Frontal cortex (tissue), 4 donors: ENCODE measurements around the gene PET100. TPM values are rescaled to one million over a fixed set of nuclear protein-coding genes. Genes with fewer than 3 reads are reported as not detected.
"Not testable (repeated sequence)": the region's sequence is repeated elsewhere in the genome, so short reads cannot be mapped to it uniquely, and the experiment has no call there.

ENCODE experiments used
- DNase-seq, 2 donors: peaks; one replicate each; pipeline ENCODE4 v3.0.0; 2012; ENCODE audit warnings: low spot score in 2 of 2
- FAIRE-seq: peaks from 2 replicates; lab custom pipeline; 2012; peaks lifted over from hg19 to GRCh38; lab: Jason Lieb, UNC
- total RNA-seq: library from RNA; depleted of rRNA; stranded (reverse); fragments of >200 nt; gene quantifications from one replicate; pipeline ENCODE4 v1.2.3, GENCODE V29; 2014
- donor health status: control.
- donor health status: control.
- donor health status: control.

PET100 gene
- total RNA-seq, 1 donor from 2014 or later, result 29.3 TPM

- DNase-seq (no peak), FAIRE-seq (no peak)
Measured at GRCh38 chr19:7631577-7631976, 2.0 kb downstream of the PET100 start.

DNA sequence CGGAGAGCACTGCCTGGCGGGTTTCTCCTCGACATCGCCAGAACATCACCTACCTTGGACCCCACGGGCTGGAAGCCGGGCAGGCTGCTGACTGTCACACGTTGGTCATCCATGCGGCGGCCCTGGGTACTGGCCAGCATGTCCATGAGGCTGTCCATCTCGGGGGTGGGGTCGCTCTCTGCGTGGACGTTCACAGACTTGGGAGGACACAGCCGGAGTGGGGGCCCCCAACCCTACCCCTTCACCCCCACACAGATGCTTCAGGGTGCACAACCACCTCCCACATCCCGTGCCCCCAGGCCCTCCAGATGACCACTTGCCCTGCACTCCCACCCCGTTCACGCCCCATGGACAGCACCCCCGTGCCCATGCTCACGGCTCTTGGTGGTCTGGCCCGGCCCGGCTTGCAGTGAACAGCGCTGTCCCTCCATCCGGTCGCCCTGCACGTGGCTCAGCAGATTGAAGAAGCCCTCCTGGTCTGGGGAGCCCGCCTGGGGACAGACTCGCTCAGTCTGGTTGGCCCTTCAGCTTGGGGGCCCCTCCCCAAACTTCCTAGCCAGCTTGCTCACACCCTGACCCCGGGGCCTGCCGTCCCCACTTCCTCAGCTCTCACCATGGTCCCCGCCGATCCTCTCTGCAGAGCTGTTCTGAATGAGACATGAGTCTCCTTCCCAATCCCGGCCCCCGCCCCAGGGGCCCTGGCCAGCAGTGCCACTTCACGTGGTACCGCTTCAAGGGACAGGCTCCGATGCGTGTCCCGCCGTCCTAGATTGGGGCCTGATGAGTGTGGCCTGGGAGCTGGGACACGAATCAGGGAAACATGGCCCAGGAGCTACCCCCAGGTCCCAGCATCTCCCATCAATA is 3.0 kb downstream of the PET100 start:
- DNase-seq, result no peak
- FAIRE-seq, result no peak

- DNase-seq (no peak), FAIRE-seq (no peak)
Measured at GRCh38 chr19:7633698-7634097, 4.1 kb downstream of the PET100 start, which contains the start of gene PCP2. PCP2 (minus strand) TSS chr19:7633719; CDS start chr19:7633457, 262 bp downstream.

GRCh38 chr19:7635670-7636069 is 6.1 kb downstream of the PET100 start:
- DNase-seq, result no peak
- no peak for FAIRE-seq

DNA sequence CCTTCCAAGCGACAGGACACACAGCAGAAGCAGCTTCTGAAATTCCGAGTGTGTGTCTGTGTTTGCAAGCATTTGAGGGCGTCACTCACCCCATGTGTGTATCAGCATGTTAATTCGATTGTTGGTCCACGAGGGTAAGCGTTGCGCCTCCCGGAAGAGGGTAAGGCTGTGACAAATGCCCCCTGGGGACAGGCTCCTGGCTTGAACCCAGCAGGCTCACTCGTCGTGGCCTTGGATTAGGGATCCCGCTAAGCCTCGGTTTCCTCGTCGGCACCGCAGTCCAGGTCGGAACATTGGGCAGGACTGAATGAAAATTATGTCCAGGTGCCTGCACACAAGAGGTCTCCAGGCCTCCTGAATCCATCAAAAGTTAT is 6.7 kb downstream of the PET100 start:
- DNase-seq (no peak), FAIRE-seq (no peak)

GRCh38 chr19:7636691-7637373 is 7.2 kb downstream of the PET100 start, which contains the start of gene STXBP2:
STXBP2 (plus strand) TSS chr19:7637110; CDS start chr19:7637150, 40 bp downstream.
- DNase-seq, result peak; percentile 68 to 70
- no peak for FAIRE-seq

GRCh38 chr19:7637374-7638256 is 8.0 kb downstream of the PET100 start:
- DNase-seq (no peak), FAIRE-seq (no peak)

GRCh38 chr19:7638802-7639465 is 9.3 kb downstream of the PET100 start:
- FAIRE-seq, result no peak
- DNase-seq, result no peak

DNA sequence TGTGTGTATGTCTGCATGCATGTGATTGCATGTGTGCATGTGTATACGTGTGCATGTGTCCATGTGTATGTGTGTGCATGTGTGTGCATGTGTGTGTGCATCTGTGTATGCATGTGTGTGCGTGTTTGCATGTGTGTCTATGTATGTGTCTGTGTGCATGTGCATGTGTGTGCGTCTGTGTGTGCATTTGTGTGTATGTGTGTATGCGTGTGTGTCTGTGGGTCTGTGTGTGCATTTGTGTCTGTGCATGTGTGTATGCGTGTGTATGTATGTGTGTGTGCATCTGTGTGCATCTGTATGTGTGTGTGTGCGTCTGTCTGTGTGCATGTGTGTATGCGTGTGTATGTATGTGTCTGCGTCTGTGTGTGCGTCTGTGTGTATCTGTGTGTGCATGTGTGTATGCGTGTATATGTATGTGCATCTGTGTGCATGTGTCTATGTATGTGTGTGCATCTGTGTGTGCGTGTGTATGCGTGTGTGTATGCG is 10.3 kb downstream of the PET100 start:
- FAIRE-seq (no peak), DNase-seq (no peak)

DNA sequence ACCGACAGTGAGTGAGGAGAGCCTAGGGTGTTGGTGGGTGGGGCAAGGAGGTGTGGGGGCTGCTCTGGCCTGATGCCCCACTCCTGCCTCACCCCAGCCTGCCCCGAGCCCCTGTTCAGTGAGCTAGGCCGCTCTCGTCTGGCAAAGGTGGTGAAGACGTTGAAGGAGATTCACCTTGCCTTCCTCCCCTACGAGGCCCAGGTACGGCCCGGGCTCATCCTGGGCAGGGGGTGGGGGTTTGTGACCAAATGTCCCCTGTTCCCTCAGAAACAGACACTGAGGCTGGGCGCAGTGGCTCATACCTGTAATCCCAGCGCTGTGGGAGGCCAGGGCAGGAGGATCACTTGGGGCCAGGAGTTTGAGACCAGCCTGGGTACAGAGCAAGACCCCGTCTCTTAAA is 11.2 kb downstream of the PET100 start:
- no peak for DNase-seq
- no peak for FAIRE-seq

DNA sequence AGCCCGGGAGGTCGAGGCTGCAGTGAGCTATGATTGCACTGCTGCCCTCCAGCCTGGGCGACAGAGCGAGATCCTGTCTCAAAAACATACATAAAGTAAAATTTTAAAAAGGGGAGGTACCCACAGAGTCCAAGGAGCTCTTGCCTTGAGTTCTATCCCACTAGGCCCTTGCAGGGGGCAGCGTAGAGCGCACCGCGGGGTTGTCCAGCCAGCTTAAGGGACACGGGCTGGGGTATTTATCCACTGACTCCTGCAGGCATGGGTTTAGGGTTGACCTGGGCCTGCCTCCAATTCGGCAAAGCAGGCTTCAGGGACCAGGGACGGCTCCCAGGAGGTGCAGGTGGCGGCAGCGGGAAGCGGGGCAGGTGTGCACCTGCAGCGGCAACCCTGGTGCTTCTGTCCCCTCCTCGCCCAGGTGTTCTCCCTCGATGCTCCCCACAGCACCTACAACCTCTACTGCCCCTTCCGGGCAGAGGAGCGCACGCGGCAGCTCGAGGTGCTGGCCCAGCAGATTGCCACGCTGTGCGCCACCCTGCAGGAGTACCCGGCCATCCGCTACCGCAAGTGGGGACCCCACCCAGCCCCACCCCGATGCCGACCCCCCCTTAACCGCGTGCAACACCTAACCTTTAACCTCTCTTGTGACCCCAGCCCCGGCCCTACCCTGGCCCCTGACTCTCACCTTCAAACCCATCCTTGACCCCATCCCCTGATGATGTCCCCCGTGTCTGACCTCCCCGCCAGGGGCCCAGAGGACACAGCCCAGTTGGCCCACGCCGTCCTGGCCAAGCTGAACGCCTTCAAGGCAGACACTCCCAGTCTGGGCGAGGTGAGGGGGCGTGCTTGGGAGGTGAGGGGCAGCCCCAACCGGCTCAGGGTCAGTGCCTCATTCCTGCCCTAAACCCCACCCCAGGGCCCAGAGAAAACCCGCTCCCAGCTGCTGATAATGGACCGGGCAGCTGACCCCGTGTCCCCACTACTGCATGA is 12.0 kb downstream of the PET100 start:
- DNase-seq, result no peak
- FAIRE-seq, result no peak

DNA sequence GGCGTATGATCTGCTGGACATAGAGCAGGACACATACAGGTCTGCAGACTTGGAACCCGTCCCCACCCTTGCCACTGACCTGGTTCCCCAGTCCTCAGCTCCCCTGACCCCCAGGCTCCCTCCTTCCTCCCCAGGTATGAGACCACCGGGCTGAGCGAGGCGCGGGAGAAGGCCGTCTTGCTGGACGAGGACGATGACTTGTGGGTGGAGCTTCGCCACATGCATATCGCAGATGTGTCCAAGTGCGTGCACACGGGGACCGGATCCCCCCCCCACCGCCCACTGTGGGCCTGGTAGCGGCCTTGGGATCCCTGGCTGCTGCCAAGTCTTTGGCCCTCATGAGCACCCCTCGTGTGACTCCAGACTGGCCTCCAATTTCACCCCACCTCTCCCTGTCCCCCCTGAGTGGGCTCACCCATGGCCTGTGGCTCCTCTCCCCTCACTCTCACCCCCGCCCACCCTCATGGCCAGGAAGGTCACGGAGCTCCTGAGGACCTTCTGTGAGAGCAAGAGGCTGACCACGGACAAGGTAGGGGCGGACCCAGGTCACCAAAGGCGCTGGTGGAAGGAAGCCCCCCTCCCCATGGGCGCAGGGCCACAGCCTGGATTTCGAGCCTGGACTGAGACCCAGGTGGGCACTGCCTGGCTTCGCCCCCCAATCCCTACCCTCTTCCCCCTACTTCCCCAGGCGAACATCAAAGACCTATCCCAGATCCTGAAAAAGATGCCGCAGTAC is 12.9 kb downstream of the PET100 start:
- FAIRE-seq (no peak), DNase-seq (no peak)

GRCh38 chr19:7643031-7643415 is 13.4 kb downstream of the PET100 start:
- FAIRE-seq (no peak), DNase-seq (no peak)

DNA sequence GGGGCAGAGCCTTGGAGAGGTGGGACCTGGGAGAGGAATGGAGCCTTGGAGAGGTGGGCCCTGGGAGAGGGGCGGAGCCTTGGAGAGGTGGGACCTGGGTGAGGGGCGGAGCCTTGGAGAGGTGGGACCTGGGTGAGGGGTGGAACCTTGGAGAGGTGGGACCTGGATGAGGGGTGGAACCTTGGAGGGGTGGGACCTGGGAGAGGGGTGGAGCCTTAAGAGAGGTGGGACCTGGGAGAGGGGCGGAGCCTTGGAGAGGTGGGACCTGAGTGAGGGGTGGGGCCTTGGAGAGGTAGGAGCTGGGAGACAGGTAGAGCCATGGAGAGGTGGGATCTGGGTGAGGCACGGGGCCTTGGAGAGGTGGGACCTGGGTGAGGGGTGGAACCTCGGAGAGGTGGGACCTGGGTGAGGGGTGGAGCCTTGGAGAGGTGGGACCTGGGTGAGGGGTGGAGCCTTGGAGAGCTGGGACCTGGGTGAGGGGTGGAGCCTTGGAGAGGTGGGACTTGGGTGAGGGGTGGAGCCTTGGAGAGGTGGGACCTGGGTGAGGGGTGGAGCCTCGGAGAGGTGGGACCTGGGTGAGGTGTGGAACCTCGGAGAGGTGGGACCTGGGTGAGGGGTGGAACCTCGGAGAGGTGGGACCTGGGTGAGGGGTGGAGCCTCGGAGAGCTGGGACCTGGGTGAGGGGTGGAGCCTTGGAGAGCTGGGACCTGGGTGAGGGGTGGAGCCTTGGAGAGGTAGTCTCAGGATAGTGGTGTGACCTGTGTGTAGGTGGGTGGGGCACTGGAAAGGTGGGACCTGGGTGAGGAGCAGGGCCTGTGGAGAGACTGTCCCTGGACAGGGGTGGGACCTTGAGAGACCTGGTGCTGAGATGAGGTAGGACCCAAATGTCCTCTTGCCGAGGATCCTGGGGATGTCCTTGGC is 14.3 kb downstream of the PET100 start:
- not testable (repeated sequence) for DNase-seq, FAIRE-seq

- no peak for FAIRE-seq
- DNase-seq, result no peak
Measured at GRCh38 chr19:7644550-7644877, 14.9 kb downstream of the PET100 start.

DNA sequence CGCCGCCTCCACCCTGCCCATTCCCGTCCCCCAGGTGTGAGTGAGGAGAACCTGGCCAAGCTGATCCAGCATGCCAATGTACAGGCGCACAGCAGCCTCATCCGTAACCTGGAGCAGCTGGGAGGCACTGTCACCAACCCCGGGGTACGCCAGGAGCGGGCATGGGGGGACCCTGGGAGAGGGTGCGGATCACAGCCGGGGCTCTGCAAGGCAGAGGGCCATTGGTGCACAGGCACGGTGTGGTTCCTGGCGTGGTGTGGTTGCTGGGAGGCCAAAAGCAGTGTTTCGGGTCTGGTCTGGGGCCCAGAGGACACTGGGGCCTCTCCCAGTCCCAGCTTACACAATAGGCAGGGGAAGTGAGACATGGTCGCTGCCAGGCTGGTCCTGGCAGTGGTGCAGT is 15.6 kb downstream of the PET100 start:
- DNase-seq (no peak), FAIRE-seq (no peak)
